22Rv1 (cell line): Measurements from ENCODE around the gene SLC36A3.

ENCODE experiments used
- H3K27ac ChIP-seq: fragments of 450-650 bp; 2 replicates; pipeline ENCODE4 v1.5.1; 2017
- CTCF ChIP-seq: fragments of 450-650 bp; IDR thresholded peaks from 2 replicates; pipeline ENCODE4 v1.5.1; 2017; ENCODE audit warnings: mild to moderate bottlenecking
- ZFX ChIP-seq: fragments of 450-650 bp; IDR thresholded peaks from 2 replicates; pipeline ENCODE4 v1.6.1; 2017; ENCODE audit warnings: antibody characterized with exemption, borderline replicate concordance

The SLC36A3 gene

GRCh38 chr5:151338734-151339133 lies 35.2 kb upstream of the SLC36A3 start:
- H3K27ac ChIP-seq = no peak overlapping the region
- TF ChIP-seq ZFX (no peak), CTCF (no peak)

GRCh38 chr5:151332857-151333256 lies 29.3 kb upstream of the SLC36A3 start:
- TF ChIP-seq CTCF (no peak), ZFX (no peak)
- H3K27ac ChIP-seq = no peak overlapping the region

- TF ChIP-seq ZFX = no peak
- no peak for TF ChIP-seq CTCF
- H3K27ac ChIP-seq = no peak overlapping the region
Measured at GRCh38 chr5:151328734-151329133, 25.2 kb upstream of the SLC36A3 start.

GRCh38 chr5:151327585-151327984 lies 24.0 kb upstream of the SLC36A3 start:
- no peak for TF ChIP-seq CTCF
- no peak for TF ChIP-seq ZFX
- no peak overlapping the region for H3K27ac ChIP-seq

- TF ChIP-seq CTCF = no peak
- TF ChIP-seq ZFX = no peak
- no peak overlapping the region for H3K27ac ChIP-seq
Measured at GRCh38 chr5:151326266-151326665, 22.7 kb upstream of the SLC36A3 start.

GRCh38 chr5:151320481-151320880 lies 16.9 kb upstream of the SLC36A3 start:
- H3K27ac ChIP-seq = no peak overlapping the region
- TF ChIP-seq ZFX (no peak), CTCF (no peak)

GRCh38 chr5:151318850-151319732 lies 15.5 kb upstream of the SLC36A3 start:
- TF ChIP-seq ZFX = no peak
- TF ChIP-seq CTCF = peak; percentile 31
- H3K27ac ChIP-seq = no peak overlapping the region
